Glomerular visceral epithelial cell (primary cell): Measurements from ENCODE around the gene PAQR5.
A peak's percentile ranks its signal among the peaks of the same experiment; 100 is the strongest.
"Not testable (repeated sequence)": the region's sequence is repeated elsewhere in the genome, so short reads cannot be mapped to it uniquely, and the experiment has no call there.

Source experiments
- DNase-seq: peaks from one replicate; pipeline ENCODE4 v3.0.0-alpha.2; 2016; ENCODE audit errors: extremely low spot score

Gene PAQR5

DNA sequence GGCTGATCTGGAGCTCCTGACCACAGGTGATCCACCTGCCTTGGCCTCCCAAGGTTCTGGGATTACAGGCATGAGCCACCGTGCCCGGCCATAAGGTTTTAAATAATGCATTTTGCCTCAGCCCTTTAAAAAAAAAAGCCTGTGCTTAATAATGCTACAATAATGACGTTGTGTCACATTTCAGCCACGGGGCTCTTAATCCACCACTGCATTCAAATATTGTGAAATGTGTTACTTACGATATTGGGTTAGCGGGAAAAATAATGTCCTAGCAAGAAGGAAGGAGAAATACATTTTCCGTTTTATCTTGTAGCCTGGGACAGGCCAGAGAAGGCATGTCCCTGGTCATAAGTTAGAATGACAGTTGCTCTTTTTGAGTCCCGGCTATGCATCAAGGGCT is 17.6 kb downstream of the PAQR5 start:
- DNase-seq, result no peak

DNA sequence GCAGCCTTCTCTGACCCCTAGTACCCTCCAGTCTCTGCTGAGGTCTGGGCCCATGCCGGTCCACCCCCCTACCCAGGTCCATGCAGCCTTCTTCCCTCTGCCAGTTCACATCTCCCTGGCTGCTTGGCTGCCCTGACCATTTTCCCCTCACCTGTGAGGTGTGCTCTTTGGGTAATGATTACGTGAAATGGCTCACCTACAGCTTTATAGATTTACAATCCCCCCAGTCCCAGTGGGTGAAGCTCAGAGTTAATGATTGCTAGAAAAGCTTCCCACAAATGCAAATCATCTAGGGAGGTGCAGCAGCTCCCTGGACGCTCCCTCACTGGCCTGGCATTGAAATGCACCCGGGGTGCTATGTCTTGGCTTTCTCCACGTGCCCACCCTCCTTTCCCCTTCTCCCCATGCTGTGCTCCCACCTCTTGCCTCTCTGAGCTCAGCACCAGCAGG is 18.7 kb downstream of the PAQR5 start:
- DNase-seq, result peak; percentile 21

DNA sequence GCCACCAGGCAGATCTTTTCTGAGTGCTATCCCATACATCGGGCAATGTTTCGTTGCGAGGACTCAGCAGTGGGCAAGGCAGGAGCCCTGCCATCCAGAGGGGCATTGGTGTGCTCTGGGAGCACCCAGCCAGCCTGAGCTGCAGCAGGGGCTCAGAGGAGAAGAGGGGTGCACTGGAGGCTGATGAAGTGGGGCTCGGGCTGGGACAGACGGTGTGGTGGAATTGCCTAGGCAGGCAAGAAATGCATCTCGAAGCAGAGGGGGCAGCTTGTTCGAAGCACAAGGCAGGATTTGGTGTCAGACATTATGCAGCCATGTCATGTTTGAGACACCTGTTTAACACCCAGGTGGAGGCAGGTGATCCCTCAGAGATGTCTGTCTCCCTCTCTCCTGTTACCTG is 19.3 kb downstream of the PAQR5 start:
- no peak for DNase-seq

DNA sequence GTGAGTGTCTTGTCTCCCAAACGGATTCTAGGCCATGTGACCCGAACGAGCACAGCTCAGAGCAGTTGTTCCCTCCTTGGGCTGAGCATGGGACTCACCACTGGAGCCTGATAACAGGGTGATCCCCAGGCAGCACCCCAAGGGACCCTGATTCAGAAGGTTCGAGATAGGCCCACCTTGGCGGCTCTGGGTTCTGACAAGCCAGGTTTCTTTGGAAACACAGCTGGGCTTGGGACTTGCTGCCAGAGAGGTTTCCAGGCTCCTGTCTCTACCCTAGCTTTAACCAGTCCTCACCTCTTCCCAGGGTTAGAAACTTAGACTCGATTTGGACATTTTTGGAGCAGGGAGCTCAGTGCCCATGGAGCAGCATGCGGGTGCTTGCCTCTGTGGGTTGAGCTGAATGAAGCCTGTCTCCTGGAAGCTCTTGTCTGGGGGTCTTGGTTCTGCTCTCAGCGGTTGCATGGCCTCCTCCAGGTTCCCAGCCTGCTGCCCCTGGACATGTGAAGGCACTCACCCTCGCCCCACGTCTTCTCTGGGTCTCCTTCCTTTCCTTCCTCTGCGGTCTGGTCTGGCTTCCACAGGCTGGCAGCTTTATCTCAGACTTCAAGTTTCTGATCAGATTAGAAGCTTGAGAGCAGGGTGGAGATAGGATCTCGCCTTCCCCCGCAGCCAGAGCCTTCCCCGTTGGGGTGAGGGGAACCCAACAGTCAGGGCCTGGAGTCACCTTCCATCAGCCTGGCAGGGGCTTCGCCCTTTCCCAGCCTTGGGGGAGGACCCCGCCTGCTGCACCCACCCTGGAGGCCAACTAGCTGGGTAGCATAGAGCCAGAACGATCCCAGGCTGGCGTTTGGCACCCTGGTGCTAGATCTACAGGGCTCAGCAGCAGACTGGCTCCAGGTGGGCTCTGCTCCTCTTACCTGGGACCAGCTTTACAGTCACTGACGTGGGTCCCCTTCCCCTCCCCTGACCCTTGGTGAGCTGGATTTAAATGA is 21.0 kb downstream of the PAQR5 start:
- DNase-seq, result no peak

DNA sequence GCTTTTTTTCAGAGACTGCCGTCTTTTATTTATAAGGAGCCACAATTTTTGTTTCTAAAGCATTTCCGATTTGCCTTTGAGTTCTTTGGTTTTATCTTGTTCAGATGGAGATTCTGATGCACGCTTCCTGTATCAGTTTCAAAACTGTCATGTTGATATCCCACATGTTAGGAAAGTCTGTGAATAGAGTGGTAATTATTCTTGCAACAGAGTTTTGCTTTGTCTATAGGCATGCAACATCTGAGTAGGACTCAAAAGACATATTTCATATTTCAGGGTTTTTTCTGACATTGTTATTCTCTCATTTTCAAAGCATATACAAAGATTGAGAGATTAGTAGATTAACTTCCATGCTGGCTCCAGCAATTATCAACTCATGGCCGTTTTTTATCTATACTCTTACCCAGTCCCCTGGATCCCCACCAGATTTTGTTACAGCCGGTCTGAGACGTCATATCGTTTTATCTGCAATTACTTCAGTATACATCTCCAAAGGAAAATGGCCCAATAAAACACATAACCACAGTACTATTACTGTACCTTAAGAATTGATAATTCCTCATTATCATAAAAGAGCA is 22.4 kb downstream of the PAQR5 start:
- DNase-seq, result no peak

DNA sequence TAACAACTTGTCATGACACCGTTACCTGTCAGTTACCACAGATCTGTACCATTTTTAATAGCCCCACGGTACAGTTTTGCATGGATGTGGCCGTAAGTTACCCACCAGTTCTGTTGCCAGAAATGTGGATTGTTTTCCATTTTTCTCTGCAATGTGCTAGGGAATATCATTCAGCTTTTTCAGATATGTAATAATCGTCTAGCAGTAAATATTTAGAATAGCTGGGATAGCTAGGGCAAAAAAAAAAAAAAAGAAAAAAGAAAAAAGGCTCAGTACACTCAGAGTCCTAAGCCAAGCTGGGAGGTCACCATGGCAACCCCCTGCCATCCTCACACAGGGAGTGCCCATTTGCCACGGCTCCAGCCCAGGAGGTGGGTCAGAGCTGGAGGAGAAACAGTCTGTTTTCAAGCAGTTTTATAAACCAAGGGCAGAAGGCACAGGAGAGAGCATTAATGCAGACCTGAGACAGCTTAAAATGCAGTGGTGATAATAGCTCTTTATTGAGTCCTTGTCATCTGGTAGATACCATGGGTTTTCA is 25.2 kb downstream of the PAQR5 start:
- no peak for DNase-seq

DNA sequence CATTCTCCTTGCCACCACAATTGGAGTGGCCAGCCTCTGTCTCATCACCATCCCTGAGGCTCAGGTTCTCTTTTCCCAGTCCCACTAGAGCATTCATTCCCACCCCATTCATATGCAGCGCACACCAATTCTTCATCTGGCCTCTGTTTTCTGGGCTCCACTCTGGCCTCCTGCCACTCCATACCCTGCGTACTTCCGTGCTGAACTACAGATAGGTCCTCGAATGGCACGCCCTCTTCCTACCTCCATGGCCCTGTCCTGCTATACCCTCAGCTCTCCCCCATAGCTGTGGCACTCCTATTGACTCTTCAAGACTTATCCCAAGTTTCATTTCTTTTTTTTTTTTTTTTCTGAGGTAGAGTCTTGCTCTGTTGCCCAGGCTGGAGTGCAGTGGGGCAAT is 25.9 kb downstream of the PAQR5 start:
- DNase-seq, result no peak

DNA sequence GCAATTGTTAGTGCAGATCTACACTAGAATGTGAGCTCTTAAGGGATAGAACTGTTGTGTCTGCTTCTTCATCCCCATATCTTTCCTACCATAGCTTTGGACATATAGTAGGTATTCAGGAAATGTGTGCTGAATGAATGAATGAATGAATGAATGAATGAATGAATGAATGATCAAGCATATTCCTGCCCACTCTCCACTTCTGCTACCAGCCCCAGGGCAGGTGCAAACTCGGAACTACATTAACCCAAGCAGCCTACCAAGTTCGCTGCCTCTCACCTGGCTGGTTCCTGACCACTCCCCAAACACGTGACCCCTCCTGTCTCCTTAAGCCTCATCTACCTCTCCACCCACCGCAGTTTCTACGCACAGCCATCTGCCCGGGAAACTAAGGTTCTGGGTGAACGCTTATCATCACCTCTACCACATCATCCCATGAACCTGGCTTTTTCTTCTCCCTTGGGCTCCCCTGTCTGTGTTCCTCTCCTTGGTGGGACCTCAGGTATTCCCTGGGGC is 26.8 kb downstream of the PAQR5 start:
- DNase-seq, result no peak

DNA sequence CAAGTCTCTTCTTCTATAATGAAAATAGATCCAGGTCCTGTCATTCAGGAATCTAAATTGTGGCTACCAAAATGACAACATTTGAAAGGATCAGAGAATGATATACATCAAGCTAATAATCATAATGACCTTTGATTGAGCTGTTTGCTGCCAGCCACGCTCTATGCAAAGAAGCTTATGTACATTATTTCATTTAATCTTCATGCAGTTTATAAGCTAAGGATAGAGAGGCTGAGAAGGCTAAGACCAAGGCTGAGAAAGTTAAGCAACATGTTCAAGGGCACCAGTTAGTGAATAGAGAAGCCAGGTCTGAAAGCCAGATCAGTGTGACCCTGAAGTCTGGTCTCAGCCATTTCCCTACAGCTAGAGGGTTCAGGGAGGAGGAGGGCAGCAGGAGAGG is 29.4 kb downstream of the PAQR5 start:
- DNase-seq, result no peak

DNA sequence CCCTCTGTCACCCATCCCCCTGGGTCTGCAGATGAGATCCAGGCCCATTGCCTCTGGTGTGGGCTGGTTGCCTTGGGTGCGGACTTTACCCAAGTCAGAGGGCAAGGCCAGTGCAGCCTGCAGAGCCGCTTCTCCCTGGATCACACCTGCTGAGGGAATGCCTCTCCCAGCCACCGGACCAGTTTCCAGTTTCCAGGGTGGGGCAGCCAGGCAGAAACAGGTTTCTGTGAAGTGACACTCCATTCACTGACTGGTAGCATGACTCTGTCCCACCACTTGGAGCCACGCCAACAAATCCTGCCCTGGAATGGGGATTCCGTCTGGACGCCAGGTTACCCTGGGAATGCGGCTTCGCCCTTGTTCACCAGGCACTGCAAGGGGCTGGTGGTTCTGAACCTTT is 30.0 kb downstream of the PAQR5 start:
- DNase-seq, result no peak

DNA sequence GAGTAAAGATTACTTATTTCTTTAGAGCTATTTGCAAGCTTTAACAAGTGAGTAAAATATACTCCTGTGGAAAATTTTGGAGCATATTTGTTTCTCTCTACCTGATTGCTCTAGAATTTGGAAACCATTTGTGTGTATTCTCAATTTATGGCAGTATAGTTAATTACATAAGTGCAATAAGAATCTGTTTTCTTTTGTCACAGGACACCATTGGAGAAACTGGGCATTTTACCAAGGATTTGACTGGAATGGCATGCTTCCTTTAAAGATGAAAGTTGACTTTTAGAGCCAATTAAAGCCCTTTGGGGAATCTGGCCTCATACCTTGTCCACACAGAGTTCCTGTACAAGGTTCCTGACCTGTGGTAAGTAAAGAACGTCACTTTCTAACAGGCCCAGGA is 38.4 kb downstream of the PAQR5 start:
- no peak for DNase-seq

DNA sequence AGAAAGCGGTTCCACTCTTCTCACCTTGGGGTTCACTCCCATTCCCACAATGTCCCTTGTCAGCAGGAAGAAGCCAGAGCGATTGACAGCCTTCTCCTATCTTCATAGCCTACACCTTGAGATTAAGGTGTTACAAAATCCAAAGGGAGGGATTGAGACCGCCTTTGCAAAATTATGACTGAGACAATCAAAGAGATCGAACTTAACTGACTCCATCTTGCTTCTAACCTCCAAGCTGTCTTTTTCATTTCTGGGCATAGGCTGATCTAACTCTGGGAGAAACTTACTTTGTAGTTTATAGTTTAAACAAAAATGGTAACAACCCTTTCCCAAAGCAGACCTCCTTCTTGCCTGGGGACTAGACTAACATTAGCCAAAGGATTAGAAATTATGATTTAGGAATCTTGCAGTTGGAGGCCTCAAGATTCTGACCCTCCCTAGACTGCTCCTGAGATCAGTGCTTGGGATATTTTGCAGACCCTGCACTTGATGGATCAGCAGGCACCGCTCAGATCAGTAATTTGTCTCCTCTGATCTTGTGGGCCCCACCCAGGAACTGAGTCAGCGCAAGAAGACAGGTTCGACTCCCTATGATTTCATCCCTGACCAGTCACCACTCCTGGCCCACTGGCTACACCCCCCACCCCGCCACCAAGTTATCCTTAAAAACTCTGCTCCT is 40.0 kb downstream of the PAQR5 start:
- peak; percentile 16 for DNase-seq

DNA sequence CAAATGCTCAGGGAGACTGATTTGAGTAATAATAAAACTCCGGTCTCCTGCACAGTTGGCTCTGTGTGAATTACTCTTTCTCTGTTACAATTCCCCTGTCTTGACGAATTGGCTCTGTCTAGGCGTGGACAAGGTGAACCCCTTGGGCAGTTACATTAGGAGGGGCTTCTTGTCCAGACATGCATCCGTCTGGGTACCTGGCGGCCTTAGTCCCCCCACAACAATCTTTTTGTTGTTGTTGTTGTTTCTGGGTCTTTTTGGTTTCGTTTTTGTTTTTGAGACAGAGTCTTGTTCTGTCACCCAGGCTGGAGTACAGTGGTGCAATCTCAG is 40.5 kb downstream of the PAQR5 start:
- not testable (repeated sequence) for DNase-seq

DNA sequence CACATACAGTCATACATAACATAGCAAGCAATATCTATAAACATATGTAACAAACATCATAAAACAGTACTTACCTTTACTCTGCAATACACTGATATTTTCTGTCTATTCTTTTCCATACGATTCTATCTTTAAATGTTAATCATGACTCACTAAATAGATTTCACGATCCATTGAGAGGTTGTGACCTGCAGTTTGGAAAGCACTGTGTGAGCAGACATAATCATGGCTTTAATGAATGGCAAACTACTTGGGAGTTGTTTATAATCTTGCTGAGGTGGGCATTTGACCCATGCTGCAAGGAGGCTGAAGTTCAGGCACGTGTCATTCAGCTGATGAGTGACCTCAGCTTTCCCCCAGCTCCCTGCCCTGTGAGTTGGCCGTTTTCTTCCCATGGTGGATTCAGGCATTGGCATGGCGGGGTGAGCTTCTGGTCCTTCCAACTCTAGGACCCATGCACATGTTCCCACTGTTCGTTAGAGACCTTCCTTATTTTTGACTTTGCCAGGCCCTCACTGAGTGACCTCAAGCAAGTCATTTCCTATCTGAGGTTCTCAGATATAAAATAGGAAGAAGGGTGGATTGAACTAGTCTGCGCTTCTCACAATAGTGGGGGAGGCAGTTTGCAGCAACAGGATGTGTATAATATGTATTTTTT is 41.7 kb downstream of the PAQR5 start:
- DNase-seq, result no peak

DNA sequence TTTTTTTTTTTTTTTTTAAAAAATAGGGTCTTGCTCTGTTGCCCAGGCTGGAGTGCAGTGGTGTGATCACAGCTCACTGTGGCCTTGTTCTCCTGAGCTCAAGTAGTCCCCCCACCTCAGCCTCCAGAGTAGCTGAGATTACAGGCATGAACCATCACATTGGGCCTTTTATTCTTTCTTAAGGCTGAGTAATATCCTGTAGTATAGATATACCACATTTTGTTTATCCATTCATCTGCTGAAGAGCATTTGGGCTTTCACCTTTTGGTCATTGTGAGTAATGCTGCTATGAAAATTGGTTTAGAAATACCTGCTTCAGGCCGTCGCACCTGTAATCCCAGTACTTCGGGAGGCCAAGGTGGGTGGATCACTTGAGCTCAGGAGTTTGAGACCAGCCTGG is 42.6 kb downstream of the PAQR5 start:
- DNase-seq, result no peak

DNA sequence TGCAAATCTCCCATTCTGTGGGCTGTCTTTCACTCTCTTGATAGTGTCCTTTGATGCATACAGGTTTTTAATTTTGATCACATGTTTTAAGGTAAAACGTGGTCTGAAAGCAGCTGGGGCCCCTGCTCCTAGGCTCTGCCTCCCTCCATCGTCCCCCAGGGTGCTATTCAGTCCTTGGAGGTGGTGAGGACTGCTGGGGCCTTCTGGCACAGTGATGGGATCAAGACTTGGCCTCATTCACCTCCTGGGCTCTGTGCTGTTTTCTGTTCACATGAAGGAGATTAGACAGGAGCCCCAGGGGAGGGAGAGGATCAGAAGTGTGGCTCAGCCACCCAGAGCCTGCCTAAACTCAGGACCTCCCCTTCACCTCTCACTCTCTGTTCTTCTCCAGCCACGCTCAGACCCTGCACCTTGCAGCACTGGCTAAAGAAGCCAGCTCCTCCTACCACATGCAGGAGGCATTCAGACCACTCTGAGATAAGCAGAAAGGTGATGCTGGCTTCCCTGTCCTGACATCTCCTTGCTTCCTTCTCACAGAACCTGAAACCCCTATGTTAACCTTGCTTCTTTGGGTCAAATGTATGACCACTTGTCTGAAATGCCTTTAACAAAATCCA is 43.9 kb downstream of the PAQR5 start:
- DNase-seq, result no peak

DNA sequence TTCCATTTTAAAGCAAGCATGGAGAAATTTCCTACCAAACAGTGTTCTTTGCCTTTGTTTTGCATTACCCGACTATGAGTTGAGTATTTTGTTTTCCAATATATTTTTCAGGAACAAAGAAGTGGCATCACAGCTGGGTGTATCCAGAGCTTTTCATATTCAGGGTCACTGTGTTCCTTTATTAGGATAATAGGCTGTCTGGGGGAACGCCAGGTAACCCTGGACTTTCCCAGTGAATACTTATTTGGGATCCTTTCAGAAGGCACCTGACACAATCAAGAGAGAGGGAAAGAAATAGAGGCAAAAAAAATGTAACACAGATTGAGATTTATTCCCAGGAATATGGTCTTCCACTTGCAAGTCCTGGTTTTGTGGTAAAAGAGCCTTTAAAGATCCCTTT is 44.4 kb downstream of the PAQR5 start:
- no peak for DNase-seq

DNA sequence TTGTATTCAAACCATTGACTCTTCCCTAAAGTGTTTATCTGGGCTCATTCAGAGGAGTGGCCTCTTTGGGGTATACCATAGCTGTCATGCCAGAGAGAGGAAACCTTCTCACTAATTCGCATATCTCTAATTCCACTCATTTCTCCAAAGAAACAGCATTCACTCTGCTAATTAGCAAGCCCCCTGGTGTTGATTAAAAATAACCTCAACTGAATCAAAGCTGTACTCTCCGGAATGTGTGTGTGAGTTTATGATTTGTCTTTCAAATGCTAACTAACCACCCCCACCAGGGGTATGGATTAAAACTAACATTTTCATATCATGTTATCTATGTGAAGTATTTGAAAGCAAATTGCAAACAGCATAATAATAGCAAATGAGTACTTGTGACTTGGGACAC is 45.5 kb downstream of the PAQR5 start:
- DNase-seq, result no peak

DNA sequence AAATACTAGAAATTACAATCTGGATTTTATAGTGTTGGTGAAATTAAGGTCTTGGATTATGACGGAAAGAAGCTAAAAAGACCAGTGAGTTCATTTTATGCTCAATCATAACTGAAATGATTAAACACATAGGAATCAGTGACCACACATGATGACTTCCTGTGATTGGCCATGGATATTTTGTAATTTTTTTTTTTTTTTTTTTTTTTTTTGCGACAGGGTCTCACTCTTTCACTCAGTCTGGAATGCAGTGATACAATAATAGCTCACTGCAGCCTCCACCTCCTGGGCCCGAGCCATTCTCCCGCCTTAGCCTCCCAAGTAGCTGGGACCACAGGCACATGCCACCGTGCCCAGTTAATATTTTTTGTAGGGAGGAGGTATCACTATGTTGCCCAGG is 47.4 kb downstream of the PAQR5 start:
- DNase-seq, result no peak

DNA sequence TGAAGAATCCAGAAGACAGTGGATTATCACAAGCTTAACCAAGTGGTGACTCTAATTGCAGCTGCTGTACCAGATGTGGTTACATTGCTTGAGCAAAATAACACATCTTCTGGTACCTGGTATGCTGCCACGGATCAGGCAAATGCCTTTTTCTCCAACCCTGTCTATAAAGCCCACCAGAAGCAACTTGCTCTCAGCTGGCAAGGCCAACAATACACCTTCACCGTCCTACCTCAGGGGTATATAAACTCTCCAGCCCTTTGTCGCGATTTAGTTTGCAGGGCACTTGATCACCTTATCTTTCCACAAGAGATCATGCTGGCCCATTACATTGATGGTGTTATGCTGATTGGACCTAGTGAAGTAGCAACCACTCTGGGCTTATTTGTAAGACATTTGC is 52.6 kb downstream of the PAQR5 start:
- DNase-seq, result no peak

DNA sequence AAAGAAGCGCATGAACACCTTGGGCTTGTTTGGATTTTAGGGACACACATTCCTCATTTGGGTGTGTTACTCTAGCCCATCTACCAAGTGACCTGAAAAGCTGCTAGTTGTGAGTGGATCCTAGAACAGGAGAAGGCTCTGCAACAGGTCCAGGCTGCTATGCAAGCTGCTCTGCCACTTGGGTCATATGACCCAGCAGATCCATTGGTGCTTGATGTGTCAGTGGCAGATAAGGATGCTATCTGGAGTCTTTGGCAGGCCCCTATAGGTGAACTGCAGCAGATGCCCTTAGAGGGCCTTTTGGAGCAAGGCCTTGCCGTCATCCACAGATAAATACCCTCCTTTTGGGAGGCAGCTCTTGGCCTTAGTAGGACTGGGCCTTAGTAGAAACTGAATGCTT is 53.2 kb downstream of the PAQR5 start:
- DNase-seq, result no peak
